Measurements from ENCODE around the gene LYRM1.

Gene LYRM1

GRCh38 chr16:20911361-20911760, 10.8 kb downstream of the LYRM1 start:
- H3K9me3 ChIP-seq (ENCODE audit: insufficient read depth, low read length), result no peaks in the 10 kb centered on the region
- no peak overlapping the region for H3K9ac ChIP-seq (ENCODE audit: insufficient read length, low read depth)
- peaks cover 2% of the 10 kb centered on the region for H3K4me1 ChIP-seq (ENCODE audit: insufficient read depth, insufficient read length)
- peaks cover 2% of the 10 kb centered on the region for H3K36me3 ChIP-seq (ENCODE audit: insufficient read depth, insufficient read length, low read length)
- H3K4me3 ChIP-seq (ENCODE audit: insufficient read length, low read depth), result no peak overlapping the region
- DNase-seq (ENCODE audit: low read depth, low spot score), result no peak
- TF ChIP-seq SUZ12 (IDR thresholded peaks at IDR 0.05; ENCODE audit: extremely low read depth, insufficient read depth, insufficient read length) (no peak), ZNF274 (IDR thresholded peaks at IDR 0.05; ENCODE audit: low read depth, low read length) (no peak), YY1 (IDR thresholded peaks at IDR 0.05; ENCODE audit: insufficient read depth, insufficient read length) (no peak)
- H3K27me3 ChIP-seq (ENCODE audit: insufficient read depth, insufficient read length), result no peaks in the 10 kb centered on the region

DNA sequence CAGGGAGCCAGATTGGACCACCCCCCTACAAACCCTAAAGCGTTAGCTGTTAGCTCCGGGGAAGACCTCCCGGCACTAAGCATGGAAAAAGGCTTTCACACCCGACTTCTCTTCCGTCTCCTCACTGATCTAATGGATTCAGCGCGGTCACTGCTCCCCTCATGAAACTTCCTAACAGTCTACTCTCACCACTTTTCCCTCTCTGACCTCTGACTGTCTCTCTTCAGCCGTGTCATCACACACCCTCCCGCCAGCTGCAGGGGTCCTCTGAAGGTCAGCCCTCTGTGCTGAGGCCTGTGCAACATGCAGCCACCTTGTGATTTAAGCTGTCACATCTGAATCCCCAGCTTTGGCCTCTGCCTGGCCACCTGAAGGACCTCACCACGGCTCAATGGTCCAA, 15.7 kb downstream of the LYRM1 start:
- H3K27me3 ChIP-seq (ENCODE audit: insufficient read depth, insufficient read length), result no peaks in the 10 kb centered on the region
- H3K36me3 ChIP-seq (ENCODE audit: insufficient read depth, insufficient read length, low read length), result peaks cover 15% of the 10 kb centered on the region
- DNase-seq (ENCODE audit: low read depth, low spot score), result no peak
- no peak overlapping the region for H3K9ac ChIP-seq (ENCODE audit: insufficient read length, low read depth)
- no peaks in the 10 kb centered on the region for H3K9me3 ChIP-seq (ENCODE audit: insufficient read depth, low read length)
- no peak for TF ChIP-seq ZNF274 (IDR thresholded peaks at IDR 0.05; ENCODE audit: low read depth, low read length)
- TF ChIP-seq YY1 (IDR thresholded peaks at IDR 0.05; ENCODE audit: insufficient read depth, insufficient read length), result no peak
- TF ChIP-seq SUZ12 (IDR thresholded peaks at IDR 0.05; ENCODE audit: extremely low read depth, insufficient read depth, insufficient read length), result no peak
- no peak overlapping the region for H3K4me3 ChIP-seq (ENCODE audit: insufficient read length, low read depth)
- peaks cover 4% of the 10 kb centered on the region for H3K4me1 ChIP-seq (ENCODE audit: insufficient read depth, insufficient read length)

DNA sequence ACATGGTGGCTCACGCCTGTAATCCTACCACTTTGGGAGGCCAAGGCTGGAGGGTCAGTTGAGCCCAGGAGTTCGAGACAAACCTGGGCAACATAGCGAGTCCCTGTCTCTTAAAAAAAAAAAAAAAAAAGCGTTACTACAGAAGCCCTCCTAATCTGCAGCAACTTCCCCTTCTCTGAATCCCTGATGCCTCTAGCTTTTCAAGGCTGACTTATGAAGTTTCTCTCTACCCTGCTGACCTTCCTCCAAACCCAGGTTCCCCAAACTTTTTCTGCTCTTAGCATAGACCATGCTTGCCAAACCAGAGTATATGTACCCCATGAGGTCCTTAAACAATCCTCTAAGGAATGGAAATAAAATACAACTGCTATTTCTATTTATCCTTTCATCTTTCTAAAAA, 16.4 kb downstream of the LYRM1 start:
- TF ChIP-seq YY1 (IDR thresholded peaks at IDR 0.05; ENCODE audit: insufficient read depth, insufficient read length) (no peak), SUZ12 (IDR thresholded peaks at IDR 0.05; ENCODE audit: extremely low read depth, insufficient read depth, insufficient read length) (no peak), ZNF274 (IDR thresholded peaks at IDR 0.05; ENCODE audit: low read depth, low read length) (no peak)
- Histone ChIP-seq H3K9ac (ENCODE audit: insufficient read length, low read depth) (no peak overlapping the region), H3K9me3 (ENCODE audit: insufficient read depth, low read length) (no peaks in the 10 kb centered on the region), H3K4me3 (ENCODE audit: insufficient read length, low read depth) (no peak overlapping the region), H3K4me1 (ENCODE audit: insufficient read depth, insufficient read length) (peaks cover 4% of the 10 kb centered on the region), H3K36me3 (ENCODE audit: insufficient read depth, insufficient read length, low read length) (peaks cover 16% of the 10 kb centered on the region), H3K27me3 (ENCODE audit: insufficient read depth, insufficient read length) (no peaks in the 10 kb centered on the region)
- no peak for DNase-seq (ENCODE audit: low read depth, low spot score)

GRCh38 chr16:20918486-20919239, 18.1 kb downstream of the LYRM1 start:
- H3K27me3 ChIP-seq (ENCODE audit: insufficient read depth, insufficient read length), result no peaks in the 10 kb centered on the region
- H3K4me1 ChIP-seq (ENCODE audit: insufficient read depth, insufficient read length), result peaks cover 4% of the 10 kb centered on the region
- peaks cover 21% of the 10 kb centered on the region for H3K36me3 ChIP-seq (ENCODE audit: insufficient read depth, insufficient read length, low read length)
- no peak overlapping the region for H3K9ac ChIP-seq (ENCODE audit: insufficient read length, low read depth)
- H3K4me3 ChIP-seq (ENCODE audit: insufficient read length, low read depth), result no peak overlapping the region
- TF ChIP-seq SUZ12 (IDR thresholded peaks at IDR 0.05; ENCODE audit: extremely low read depth, insufficient read depth, insufficient read length) (no peak), ZNF274 (IDR thresholded peaks at IDR 0.05; ENCODE audit: low read depth, low read length) (no peak)
- no peak for DNase-seq (ENCODE audit: low read depth, low spot score)
- no peaks in the 10 kb centered on the region for H3K9me3 ChIP-seq (ENCODE audit: insufficient read depth, low read length)

GRCh38 chr16:20920091-20920490, 19.5 kb downstream of the LYRM1 start:
- Histone ChIP-seq H3K9me3 (ENCODE audit: insufficient read depth, low read length) (no peaks in the 10 kb centered on the region), H3K4me3 (ENCODE audit: insufficient read length, low read depth) (no peak overlapping the region), H3K9ac (ENCODE audit: insufficient read length, low read depth) (no peak overlapping the region), H3K27me3 (ENCODE audit: insufficient read depth, insufficient read length) (no peaks in the 10 kb centered on the region), H3K36me3 (ENCODE audit: insufficient read depth, insufficient read length, low read length) (peaks cover 31% of the 10 kb centered on the region), H3K4me1 (ENCODE audit: insufficient read depth, insufficient read length) (peaks cover 4% of the 10 kb centered on the region)
- DNase-seq (ENCODE audit: low read depth, low spot score), result no peak
- no peak for TF ChIP-seq ZNF274 (IDR thresholded peaks at IDR 0.05; ENCODE audit: low read depth, low read length)
- TF ChIP-seq SUZ12 (IDR thresholded peaks at IDR 0.05; ENCODE audit: extremely low read depth, insufficient read depth, insufficient read length), result no peak
- no peak for TF ChIP-seq YY1 (IDR thresholded peaks at IDR 0.05; ENCODE audit: insufficient read depth, insufficient read length)

- Histone ChIP-seq H3K4me3 (ENCODE audit: insufficient read length, low read depth) (no peak overlapping the region), H3K9ac (ENCODE audit: insufficient read length, low read depth) (no peak overlapping the region), H3K9me3 (ENCODE audit: insufficient read depth, low read length) (no peaks in the 10 kb centered on the region), H3K4me1 (ENCODE audit: insufficient read depth, insufficient read length) (peaks cover 4% of the 10 kb centered on the region), H3K36me3 (ENCODE audit: insufficient read depth, insufficient read length, low read length) (peaks cover 36% of the 10 kb centered on the region), H3K27me3 (ENCODE audit: insufficient read depth, insufficient read length) (no peaks in the 10 kb centered on the region)
- no peak for DNase-seq (ENCODE audit: low read depth, low spot score)
- no peak for TF ChIP-seq YY1 (IDR thresholded peaks at IDR 0.05; ENCODE audit: insufficient read depth, insufficient read length)
Measured at GRCh38 chr16:20920799-20921198, 20.2 kb downstream of the LYRM1 start.

GRCh38 chr16:20923876-20924275, 23.3 kb downstream of the LYRM1 start:
- TF ChIP-seq ZNF274 (IDR thresholded peaks at IDR 0.05; ENCODE audit: low read depth, low read length) (no peak), SUZ12 (IDR thresholded peaks at IDR 0.05; ENCODE audit: extremely low read depth, insufficient read depth, insufficient read length) (no peak), YY1 (IDR thresholded peaks at IDR 0.05; ENCODE audit: insufficient read depth, insufficient read length) (no peak)
- no peak overlapping the region for H3K4me3 ChIP-seq (ENCODE audit: insufficient read length, low read depth)
- DNase-seq (ENCODE audit: low read depth, low spot score), result no peak
- H3K27me3 ChIP-seq (ENCODE audit: insufficient read depth, insufficient read length), result no peaks in the 10 kb centered on the region
- H3K4me1 ChIP-seq (ENCODE audit: insufficient read depth, insufficient read length), result no peaks in the 10 kb centered on the region
- H3K36me3 ChIP-seq (ENCODE audit: insufficient read depth, insufficient read length, low read length), result peaks cover 33% of the 10 kb centered on the region
- H3K9me3 ChIP-seq (ENCODE audit: insufficient read depth, low read length), result no peaks in the 10 kb centered on the region
- no peak overlapping the region for H3K9ac ChIP-seq (ENCODE audit: insufficient read length, low read depth)

Data from NT2/D1 (cell line).